ENCODE results near the gene LRCH1.

LRCH1 gene

GRCh38 chr13:46801858-46802257 is 248.9 kb downstream of the LRCH1 start:
- no peak for DNase-seq (ENCODE audit: low spot score)
